ENCODE measurements around the gene SSR3. TPM values are rescaled to one million over a fixed set of nuclear protein-coding genes. Genes with fewer than 3 reads are reported as not detected.

Gene SSR3
- total RNA-seq, 1 experiment from 2014 or later: 177 TPM

GRCh38 chr3:156576651-156577348 is 21.9 kb upstream of the SSR3 start:
- H3K9me2 ChIP-seq (ENCODE audit: insufficient read depth): no peaks in the 10 kb centered on the region
- DNase-seq (ENCODE audit: low read depth, low spot score) (no peak), ATAC-seq (no peak)
- no peaks in the 10 kb centered on the region for H4K20me1 ChIP-seq (ENCODE audit: insufficient read depth)
- ChIA-PET RAD21 (ENCODE audit: low non-redundant PET in 1 of 2, low total read pairs in 2 of 2, uncharacterized antibody in 2 of 2, unreplicated experiment in 2 of 2) (no interaction called here), CTCF (no interaction called here), POLR2A (interaction anchor here (1.4 kb wide), 1 partner anchor 22 kb away, joined by 5 read pairs; the partner anchor contains the start of gene SSR3)
- H2AFZ ChIP-seq (ENCODE audit: low read depth, low read length, poor library complexity, severe bottlenecking): no peak overlapping the region
- H3K79me2 ChIP-seq (ENCODE audit: insufficient read depth, low read length): no peaks in the 10 kb centered on the region
- H3K9me3 ChIP-seq (ENCODE audit: control insufficient read depth in 1 of 2, insufficient read depth in 1 of 2, low read depth in 1 of 2, low read length in 2 of 2): no peaks in the 10 kb centered on the region
- H3K4me2 ChIP-seq (ENCODE audit: low read length): no peak overlapping the region
- no peak overlapping the region for H3K9ac ChIP-seq (ENCODE audit: low read length)
- TF ChIP-seq RAD21 (IDR thresholded peaks at IDR 0.05; ENCODE audit: low read depth): peak; percentile 40; the same call in 1 of the 2 replicates
- no peak for TF ChIP-seq EGR1 (IDR thresholded peaks at IDR 0.05; ENCODE audit: low read depth)
- TF ChIP-seq ZBTB33 (IDR thresholded peaks at IDR 0.05; ENCODE audit: extremely low read depth, insufficient replicate concordance, low read length): no peak
- intact Hi-C loops (cut with micrococcal nuclease): no loop called here
- H3K36me3 ChIP-seq (ENCODE audit: control insufficient read depth in 1 of 2, insufficient read depth in 2 of 2, low read length in 2 of 2): no peaks in the 10 kb centered on the region
- no peak overlapping the region for H3K27ac ChIP-seq (ENCODE audit: low read depth, low read length)
- no TSS peak for BruUV-seq (replicated peaks)
- H3K4me3 ChIP-seq (replicated peaks in 1 of 2; ENCODE audit: low read depth in 1 of 2, low read length in 2 of 2): no peak overlapping the region
- no peaks in the 10 kb centered on the region for H3K4me1 ChIP-seq (ENCODE audit: control insufficient read depth in 1 of 2, insufficient read depth in 2 of 2, low read length in 2 of 2)
- H3K27me3 ChIP-seq (ENCODE audit: insufficient read depth, low read length): no peaks in the 10 kb centered on the region

- Histone ChIP-seq H3K79me2 (ENCODE audit: insufficient read depth, low read length) (no peaks in the 10 kb centered on the region), H3K4me2 (ENCODE audit: low read length) (no peak overlapping the region), H3K9ac (ENCODE audit: low read length) (no peak overlapping the region), H3K4me3 (replicated peaks in 1 of 2; ENCODE audit: low read depth in 1 of 2, low read length in 2 of 2) (no peak overlapping the region), H3K9me2 (ENCODE audit: insufficient read depth) (no peaks in the 10 kb centered on the region), H4K20me1 (ENCODE audit: insufficient read depth) (no peaks in the 10 kb centered on the region), H3K36me3 (ENCODE audit: control insufficient read depth in 1 of 2, insufficient read depth in 2 of 2, low read length in 2 of 2) (no peaks in the 10 kb centered on the region), H3K9me3 (ENCODE audit: control insufficient read depth in 1 of 2, insufficient read depth in 1 of 2, low read depth in 1 of 2, low read length in 2 of 2) (no peaks in the 10 kb centered on the region), H3K4me1 (ENCODE audit: control insufficient read depth in 1 of 2, insufficient read depth in 2 of 2, low read length in 2 of 2) (no peaks in the 10 kb centered on the region), H3K27me3 (ENCODE audit: insufficient read depth, low read length) (no peaks in the 10 kb centered on the region), H3K27ac (ENCODE audit: low read depth, low read length) (no peak overlapping the region), H2AFZ (ENCODE audit: low read depth, low read length, poor library complexity, severe bottlenecking) (no peak overlapping the region)
- ChIA-PET POLR2A (interaction anchor here (1.4 kb wide), 1 partner anchor 21 kb away, joined by 5 read pairs; the partner anchor contains the start of gene SSR3), CTCF (no interaction called here), RAD21 (ENCODE audit: low non-redundant PET in 1 of 2, low total read pairs in 2 of 2, uncharacterized antibody in 2 of 2, unreplicated experiment in 2 of 2) (no interaction called here)
- intact Hi-C loops (cut with micrococcal nuclease): no loop called here
- DNase-seq (ENCODE audit: low read depth, low spot score) (no peak), ATAC-seq (no peak)
- no TSS peak for BruUV-seq (replicated peaks)
- TF ChIP-seq, protein P1, sequence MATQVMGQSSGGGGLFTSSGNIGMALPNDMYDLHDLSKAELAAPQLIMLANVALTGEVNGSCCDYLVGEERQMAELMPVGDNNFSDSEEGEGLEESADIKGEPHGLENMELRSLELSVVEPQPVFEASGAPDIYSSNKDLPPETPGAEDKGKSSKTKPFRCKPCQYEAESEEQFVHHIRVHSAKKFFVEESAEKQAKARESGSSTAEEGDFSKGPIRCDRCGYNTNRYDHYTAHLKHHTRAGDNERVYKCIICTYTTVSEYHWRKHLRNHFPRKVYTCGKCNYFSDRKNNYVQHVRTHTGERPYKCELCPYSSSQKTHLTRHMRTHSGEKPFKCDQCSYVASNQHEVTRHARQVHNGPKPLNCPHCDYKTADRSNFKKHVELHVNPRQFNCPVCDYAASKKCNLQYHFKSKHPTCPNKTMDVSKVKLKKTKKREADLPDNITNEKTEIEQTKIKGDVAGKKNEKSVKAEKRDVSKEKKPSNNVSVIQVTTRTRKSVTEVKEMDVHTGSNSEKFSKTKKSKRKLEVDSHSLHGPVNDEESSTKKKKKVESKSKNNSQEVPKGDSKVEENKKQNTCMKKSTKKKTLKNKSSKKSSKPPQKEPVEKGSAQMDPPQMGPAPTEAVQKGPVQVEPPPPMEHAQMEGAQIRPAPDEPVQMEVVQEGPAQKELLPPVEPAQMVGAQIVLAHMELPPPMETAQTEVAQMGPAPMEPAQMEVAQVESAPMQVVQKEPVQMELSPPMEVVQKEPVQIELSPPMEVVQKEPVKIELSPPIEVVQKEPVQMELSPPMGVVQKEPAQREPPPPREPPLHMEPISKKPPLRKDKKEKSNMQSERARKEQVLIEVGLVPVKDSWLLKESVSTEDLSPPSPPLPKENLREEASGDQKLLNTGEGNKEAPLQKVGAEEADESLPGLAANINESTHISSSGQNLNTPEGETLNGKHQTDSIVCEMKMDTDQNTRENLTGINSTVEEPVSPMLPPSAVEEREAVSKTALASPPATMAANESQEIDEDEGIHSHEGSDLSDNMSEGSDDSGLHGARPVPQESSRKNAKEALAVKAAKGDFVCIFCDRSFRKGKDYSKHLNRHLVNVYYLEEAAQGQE (IDR thresholded peaks at IDR 0.05; ENCODE audit: low read depth): no peak
- TF ChIP-seq RAD21 (IDR thresholded peaks at IDR 0.05; ENCODE audit: low read depth): no peak
- TF ChIP-seq, protein P2, sequence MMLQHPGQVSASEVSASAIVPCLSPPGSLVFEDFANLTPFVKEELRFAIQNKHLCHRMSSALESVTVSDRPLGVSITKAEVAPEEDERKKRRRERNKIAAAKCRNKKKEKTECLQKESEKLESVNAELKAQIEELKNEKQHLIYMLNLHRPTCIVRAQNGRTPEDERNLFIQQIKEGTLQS (IDR thresholded peaks at IDR 0.05): no peak
- no peak for TF ChIP-seq TCF7L2 (IDR thresholded peaks at IDR 0.05; ENCODE audit: borderline replicate concordance, extremely low read depth, insufficient read depth, insufficient read length)
- no peak for TF ChIP-seq ELF1 (IDR thresholded peaks at IDR 0.05; ENCODE audit: borderline replicate concordance, low read depth)
- TF ChIP-seq POLR2A (IDR thresholded peaks at IDR 0.05; ENCODE audit: borderline replicate concordance, extremely low read depth, insufficient read depth, insufficient read length): no peak
- no peak for TF ChIP-seq YY1 (IDR thresholded peaks at IDR 0.05; ENCODE audit: extremely low read depth, insufficient replicate concordance, low read depth, low read length)
- no peak for TF ChIP-seq CEBPB (IDR thresholded peaks at IDR 0.05; ENCODE audit: low read depth)
- no peak for TF ChIP-seq ZBTB33 (IDR thresholded peaks at IDR 0.05; ENCODE audit: extremely low read depth, insufficient replicate concordance, low read length)
Observed at GRCh38 chr3:156576051-156576450, 21.1 kb upstream of the SSR3 start.

Data from HCT116 (cell line).